ENCODE data around the gene PHAF1. TPM values are rescaled to one million over a fixed set of nuclear protein-coding genes. Genes with fewer than 3 reads are reported as not detected.

The PHAF1 gene
- total RNA-seq, 1 donor from 2014 or later, result 27.1 TPM

GRCh38 chr16:67191995-67192681 lies 82.4 kb downstream of the PHAF1 start, which contains the start of gene E2F4:
E2F4 (plus strand) TSS chr16:67192155; CDS start chr16:67192228, 73 bp downstream.
- Mint-ChIP-seq H3K27me3 (ENCODE audit: unreplicated experiment) (peaks cover 8% of the 10 kb centered on the region), H3K4me1 (ENCODE audit: low read depth, unreplicated experiment) (peaks cover 13% of the 10 kb centered on the region), H3K9me3 (ENCODE audit: unreplicated experiment) (peaks cover 17% of the 10 kb centered on the region), H3K27ac (ENCODE audit: unreplicated experiment) (peak within 1 kb of the TSS; percentile 84), H3K4me3 (ENCODE audit: unreplicated experiment) (peak within 1 kb of the TSS; percentile 94), H3K36me3 (ENCODE audit: unreplicated experiment) (no peaks in the 10 kb centered on the region)
- no peak for TF ChIP-seq CTCF (IDR thresholded peaks at IDR 0.05; ENCODE audit: partially characterized antibody, unreplicated experiment)
- peak; percentile 91 for DNase-seq

DNA sequence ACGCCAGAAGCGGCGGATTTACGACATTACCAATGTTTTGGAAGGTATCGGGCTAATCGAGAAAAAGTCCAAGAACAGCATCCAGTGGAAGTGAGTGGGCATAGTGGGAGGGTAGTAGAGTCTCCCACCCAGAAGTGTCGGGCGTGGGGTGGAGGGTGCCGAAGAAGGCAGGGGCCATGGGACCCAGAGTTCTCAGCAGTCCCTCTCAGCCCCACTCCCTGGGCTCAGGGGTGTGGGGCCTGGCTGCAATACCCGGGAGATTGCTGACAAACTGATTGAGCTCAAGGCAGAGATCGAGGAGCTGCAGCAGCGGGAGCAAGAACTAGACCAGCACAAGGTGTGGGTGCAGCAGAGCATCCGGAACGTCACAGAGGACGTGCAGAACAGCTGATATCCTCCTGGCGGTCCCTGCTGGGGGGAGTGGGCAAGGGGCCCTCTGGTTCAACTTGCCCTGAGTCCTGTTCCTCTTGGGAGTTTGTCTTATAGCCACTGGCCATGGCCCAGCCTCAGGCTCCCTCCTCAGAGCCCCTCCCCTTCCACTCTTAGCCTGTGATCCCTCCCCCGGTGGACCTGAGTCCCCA lies 83.1 kb downstream of the PHAF1 start:
- peak overlapping the region; percentile 84 for H3K27ac Mint-ChIP-seq (ENCODE audit: unreplicated experiment)
- no peak for TF ChIP-seq CTCF (IDR thresholded peaks at IDR 0.05; ENCODE audit: partially characterized antibody, unreplicated experiment)
- DNase-seq, result no peak
- H3K27me3 Mint-ChIP-seq (ENCODE audit: unreplicated experiment), result peaks cover 8% of the 10 kb centered on the region
- H3K4me1 Mint-ChIP-seq (ENCODE audit: low read depth, unreplicated experiment), result peaks cover 13% of the 10 kb centered on the region
- H3K36me3 Mint-ChIP-seq (ENCODE audit: unreplicated experiment), result no peaks in the 10 kb centered on the region
- H3K9me3 Mint-ChIP-seq (ENCODE audit: unreplicated experiment), result peaks cover 17% of the 10 kb centered on the region
- H3K4me3 Mint-ChIP-seq (ENCODE audit: unreplicated experiment), result peak overlapping the region; percentile 94

- no peak for DNase-seq
- Mint-ChIP-seq H3K36me3 (ENCODE audit: unreplicated experiment) (no peaks in the 10 kb centered on the region), H3K9me3 (ENCODE audit: unreplicated experiment) (peaks cover 17% of the 10 kb centered on the region), H3K4me3 (ENCODE audit: unreplicated experiment) (peak overlapping the region; percentile 94), H3K27ac (ENCODE audit: unreplicated experiment) (peak overlapping the region; percentile 84), H3K4me1 (ENCODE audit: low read depth, unreplicated experiment) (peaks cover 13% of the 10 kb centered on the region), H3K27me3 (ENCODE audit: unreplicated experiment) (peaks cover 8% of the 10 kb centered on the region)
- TF ChIP-seq CTCF (IDR thresholded peaks at IDR 0.05; ENCODE audit: partially characterized antibody, unreplicated experiment), result no peak
Measured at GRCh38 chr16:67193536-67193935, 83.8 kb downstream of the PHAF1 start.

DNA sequence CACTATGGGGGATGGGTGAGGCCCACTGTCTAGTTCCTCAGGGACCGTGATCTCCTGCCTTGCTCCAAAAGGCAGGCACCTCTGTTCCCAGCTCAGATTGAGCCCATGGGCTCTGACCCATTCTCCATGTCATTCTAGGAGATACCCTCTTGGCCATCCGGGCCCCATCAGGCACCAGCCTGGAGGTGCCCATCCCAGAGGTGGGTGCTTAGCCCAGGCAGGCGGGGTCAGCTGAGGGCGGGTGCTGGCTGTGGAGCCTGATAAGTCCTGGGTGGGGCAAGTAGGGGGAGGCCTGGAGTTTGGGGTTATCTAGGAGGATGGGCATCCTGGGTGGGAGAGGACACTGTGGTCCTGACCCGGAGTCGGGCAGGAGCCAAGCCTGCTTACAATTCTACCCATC lies 84.5 kb downstream of the PHAF1 start:
- TF ChIP-seq CTCF (IDR thresholded peaks at IDR 0.05; ENCODE audit: partially characterized antibody, unreplicated experiment), result no peak
- Mint-ChIP-seq H3K27ac (ENCODE audit: unreplicated experiment) (no peak overlapping the region), H3K9me3 (ENCODE audit: unreplicated experiment) (peaks cover 17% of the 10 kb centered on the region), H3K36me3 (ENCODE audit: unreplicated experiment) (no peaks in the 10 kb centered on the region), H3K4me3 (ENCODE audit: unreplicated experiment) (peak overlapping the region; percentile 94), H3K4me1 (ENCODE audit: low read depth, unreplicated experiment) (peaks cover 13% of the 10 kb centered on the region), H3K27me3 (ENCODE audit: unreplicated experiment) (peaks cover 8% of the 10 kb centered on the region)
- no peak for DNase-seq

DNA sequence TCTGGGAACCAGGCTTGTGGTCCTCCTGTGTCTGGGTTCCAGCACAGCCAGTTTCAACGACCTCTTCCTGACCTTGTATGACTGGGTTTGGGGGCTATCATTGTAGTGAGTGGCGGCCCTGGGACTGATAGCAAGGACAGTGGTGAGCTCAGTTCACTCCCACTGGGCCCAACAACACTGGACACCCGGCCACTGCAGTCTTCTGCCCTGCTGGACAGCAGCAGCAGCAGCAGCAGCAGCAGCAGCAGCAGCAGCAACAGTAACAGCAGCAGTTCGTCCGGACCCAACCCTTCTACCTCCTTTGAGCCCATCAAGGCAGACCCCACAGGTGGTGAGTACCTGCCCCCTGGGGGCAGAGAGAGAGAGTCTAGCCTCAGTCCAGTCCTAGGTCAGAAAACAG lies 85.9 kb downstream of the PHAF1 start:
- Mint-ChIP-seq H3K4me3 (ENCODE audit: unreplicated experiment) (no peak overlapping the region), H3K27ac (ENCODE audit: unreplicated experiment) (no peak overlapping the region), H3K9me3 (ENCODE audit: unreplicated experiment) (peaks cover 18% of the 10 kb centered on the region), H3K27me3 (ENCODE audit: unreplicated experiment) (peaks cover 9% of the 10 kb centered on the region), H3K4me1 (ENCODE audit: low read depth, unreplicated experiment) (peaks cover 15% of the 10 kb centered on the region), H3K36me3 (ENCODE audit: unreplicated experiment) (no peaks in the 10 kb centered on the region)
- no peak for TF ChIP-seq CTCF (IDR thresholded peaks at IDR 0.05; ENCODE audit: partially characterized antibody, unreplicated experiment)
- no peak for DNase-seq
